Heart left ventricle (tissue), 13 donors: ENCODE measurements around the gene ZNF280B.

Source experiments
- POLR2A ChIP-seq, 2 donors: fragments of 450-650 bp; IDR thresholded peaks; one replicate each; pipeline ENCODE4 v1.6.1; 2017; ENCODE audit warnings: antibody characterized with exemption in 2 of 2, mild to moderate bottlenecking in 2 of 2, moderate library complexity in 2 of 2
- TF ChIP-seq, protein P1 (sequence below), 12 donors: fragments of 200-600 bp; sonication (generic) in 4 of 12; IDR thresholded peaks; one replicate each; pipeline versions ENCODE4 v1.5.0 to v1.8.0; 2018 to 2022; ENCODE audit warnings: antibody characterized with exemption in 12 of 12, mild to moderate bottlenecking in 5 of 12
- donor health status: ischemic (EF 13 %, LVEDD 7.1; RV severe dilation, severe dysfunction).
- donor health status: DM: no; HTN: yes; CAD: no.
- donor health status: DM: no; HTN: no; CAD: no.
- donor health status: ischemic (EF 25% LVEDD 6.9; RV normal size, moderate dysfunction).
- donor health status: ischemic (EF 25% LVEDD 5.7; RV mildly dilated, moderate dysfunction).
- donor health status: ischemic (EF 35%, LVEDD 5.7; RV mildly dilated, moderate dysfunction).
- donor health status: nonischemic (EF 11% LVEDD 7.7; RV severe dilation, severe dysfunction).
- donor health status: DM: yes; HTN: yes; CAD: no.
- donor health status: PGD.
- donor health status: ischemic (EF 29% LVEDD 5.4; RV normal size, mild dysfunction).
- donor health status: nonischemic (EF 23%, LVEDD 6.1; RV moderate dilation, normal function).

DNA sequence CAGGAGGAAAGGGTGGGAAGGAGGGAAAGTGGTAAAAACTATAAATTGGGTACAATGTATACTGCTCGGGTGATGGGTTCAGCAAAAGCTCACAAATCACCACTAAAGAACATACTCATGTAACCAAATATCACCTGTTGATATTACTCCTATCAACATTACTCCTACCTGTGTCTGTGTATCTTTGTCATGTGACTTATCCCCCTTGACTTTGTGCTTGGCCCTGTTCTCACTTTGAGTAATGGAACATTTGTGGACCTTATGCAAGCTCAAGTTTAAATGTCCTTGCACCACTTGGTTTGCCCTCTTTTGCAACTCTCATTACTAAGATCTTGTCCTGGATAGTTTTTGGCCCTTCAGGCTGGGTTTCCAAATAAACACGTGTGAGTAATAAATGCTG lies 39.0 kb downstream of the ZNF280B start:
- TF ChIP-seq, protein P1, sequence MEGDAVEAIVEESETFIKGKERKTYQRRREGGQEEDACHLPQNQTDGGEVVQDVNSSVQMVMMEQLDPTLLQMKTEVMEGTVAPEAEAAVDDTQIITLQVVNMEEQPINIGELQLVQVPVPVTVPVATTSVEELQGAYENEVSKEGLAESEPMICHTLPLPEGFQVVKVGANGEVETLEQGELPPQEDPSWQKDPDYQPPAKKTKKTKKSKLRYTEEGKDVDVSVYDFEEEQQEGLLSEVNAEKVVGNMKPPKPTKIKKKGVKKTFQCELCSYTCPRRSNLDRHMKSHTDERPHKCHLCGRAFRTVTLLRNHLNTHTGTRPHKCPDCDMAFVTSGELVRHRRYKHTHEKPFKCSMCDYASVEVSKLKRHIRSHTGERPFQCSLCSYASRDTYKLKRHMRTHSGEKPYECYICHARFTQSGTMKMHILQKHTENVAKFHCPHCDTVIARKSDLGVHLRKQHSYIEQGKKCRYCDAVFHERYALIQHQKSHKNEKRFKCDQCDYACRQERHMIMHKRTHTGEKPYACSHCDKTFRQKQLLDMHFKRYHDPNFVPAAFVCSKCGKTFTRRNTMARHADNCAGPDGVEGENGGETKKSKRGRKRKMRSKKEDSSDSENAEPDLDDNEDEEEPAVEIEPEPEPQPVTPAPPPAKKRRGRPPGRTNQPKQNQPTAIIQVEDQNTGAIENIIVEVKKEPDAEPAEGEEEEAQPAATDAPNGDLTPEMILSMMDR (IDR thresholded peaks at IDR 0.05) = no peak
- TF ChIP-seq POLR2A (IDR thresholded peaks at IDR 0.05) = no peak
